Left lung (tissue), 10 donors: ENCODE measurements around the gene TNFRSF19. TPM values are rescaled to one million over a fixed set of nuclear protein-coding genes. Genes with fewer than 3 reads are reported as not detected.
A peak's percentile ranks its signal among the peaks of the same experiment; 100 is the strongest.

ENCODE experiments used
- ATAC-seq: fragments of 200-7000 bp; cut with Tn5 transposase; one replicate; pipeline ENCODE4 v1.9.1; 2020; ENCODE audit warnings: moderate library complexity
- DNase-seq, 4 donors: peaks; one replicate each; pipeline ENCODE4 v3.0.0-alpha.2; 2013 to 2020
- H3K27ac ChIP-seq, 2 donors: fragments of 200-600 bp; sonication (generic) in 1 of 2; one replicate each; pipeline versions ENCODE4 v1.5.0 to v1.8.0; 2020 to 2021
- H3K27me3 ChIP-seq, 2 donors: fragments of 200-600 bp; sonication (generic) in 1 of 2; one replicate each; pipeline versions ENCODE4 v1.5.0 to v1.8.0; 2020 to 2021
- H3K36me3 ChIP-seq, 2 donors: fragments of 200-600 bp; sonication (generic) in 1 of 2; one replicate each; pipeline versions ENCODE4 v1.5.0 to v1.8.0; 2020 to 2021
- H3K4me1 ChIP-seq, 2 donors: fragments of 200-600 bp; one replicate each; pipeline ENCODE4 v1.8.0; 2021
- H3K4me3 ChIP-seq, 2 donors: fragments of 200-600 bp; sonication (generic) in 1 of 2; one replicate each; pipeline versions ENCODE4 v1.5.0 to v1.8.0; 2020 to 2021; ENCODE audit warnings: mild to moderate bottlenecking in 1 of 2
- H3K9me3 ChIP-seq, 2 donors: fragments of 200-600 bp; sonication (generic) in 1 of 2; one replicate each; pipeline versions ENCODE4 v1.5.0 to v1.8.0; 2020 to 2021
- CTCF ChIP-seq, 2 donors: fragments of 200-600 bp; sonication (generic) in 1 of 2; IDR thresholded peaks; one replicate each; pipeline versions ENCODE4 v1.5.0 to v1.8.0; 2021; ENCODE audit warnings: antibody characterized with exemption in 2 of 2
- intact Hi-C, 2 donors: fragments of 100-400 bp; cut with DNase I; formaldehyde crosslinking; loops; one replicate each; pipeline versions ENCODE4 v1.11.2 to v1.14.2; 2022
- polyA plus RNA-seq, 6 donors: library from polyadenylated mRNA; unstranded; fragments of 120-200 nt; gene quantifications; one replicate each; pipeline ENCODE4 v1.2.1, GENCODE V29; 2013; ENCODE audit not compliant: insufficient read length in 6 of 6
- total RNA-seq, 2 donors: library from RNA; stranded (reverse); fragmentation: NEBNext Ultra II Directional; extraction: Animal tissue kit (Norgen Biotek cat#: 25700); gene quantifications; one replicate each; pipeline ENCODE4 v1.2.1, GENCODE V29; 2021
- donor health status: DM: no; HTN: yes; CAD: no.
- donor health status: DM: no; HTN: no; CAD: no.

TNFRSF19 gene
- total and polyA plus RNA-seq, 8 donors = 28.1 to 97.1 (median 87.5) TPM

DNA sequence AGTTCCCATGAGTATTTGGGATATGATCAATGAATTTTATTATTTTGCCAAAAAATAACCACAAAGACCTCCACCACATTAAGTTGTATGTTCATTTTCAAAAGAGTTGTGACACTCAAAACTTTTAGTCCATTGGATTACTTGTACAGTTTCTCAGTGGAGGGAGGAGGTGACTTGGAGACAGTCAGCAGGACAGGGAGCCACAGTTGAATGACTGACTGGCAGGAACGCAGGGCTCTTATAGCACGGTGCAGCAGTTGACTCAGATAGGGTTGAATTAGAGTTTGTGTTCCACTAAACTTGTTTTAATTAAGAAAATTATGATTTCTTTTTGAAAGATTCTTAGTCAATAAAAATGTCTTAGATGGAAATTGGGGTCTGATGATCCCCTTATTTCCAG lies 42.5 kb downstream of the TNFRSF19 start:
- H3K27me3 ChIP-seq = no peaks in the 10 kb centered on the region
- peaks cover 27 to 37% of the 10 kb centered on the region in 2 donors for H3K4me1 ChIP-seq
- DNase-seq = no peak
- H3K27ac ChIP-seq = no peak overlapping the region
- no peak for ATAC-seq
- H3K36me3 ChIP-seq = no peaks in the 10 kb centered on the region
- H3K4me3 ChIP-seq = no peak overlapping the region
- TF ChIP-seq CTCF (IDR thresholded peaks at IDR 0.05) = no peak
- intact Hi-C loops = no loop called here
- H3K9me3 ChIP-seq = no peaks in the 10 kb centered on the region

DNA sequence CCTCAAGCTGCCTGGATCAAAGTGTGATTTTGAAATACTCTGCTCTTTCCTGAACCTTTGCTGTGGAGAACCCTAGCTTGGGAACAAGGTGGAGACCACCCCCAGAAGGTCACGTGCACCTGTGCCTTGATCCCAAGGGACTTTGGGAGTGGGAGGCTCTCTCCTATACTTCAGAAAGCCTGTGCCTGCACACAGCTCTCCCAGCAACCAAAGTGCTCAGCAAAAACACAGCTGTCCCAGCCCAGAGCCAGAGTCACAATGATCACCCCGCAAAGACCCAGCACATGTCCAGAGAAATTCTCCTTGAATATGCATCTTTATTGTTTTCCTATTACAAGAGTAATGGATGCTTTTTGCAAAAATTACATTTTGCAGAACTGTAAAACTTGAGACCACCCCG lies 43.4 kb downstream of the TNFRSF19 start:
- TF ChIP-seq CTCF (IDR thresholded peaks at IDR 0.05) = no peak
- no peak for DNase-seq
- Histone ChIP-seq H3K27ac (no peak overlapping the region), H3K27me3 (no peaks in the 10 kb centered on the region), H3K4me1 (peaks cover 23 to 28% of the 10 kb centered on the region in 2 donors), H3K36me3 (no peaks in the 10 kb centered on the region), H3K4me3 (no peak overlapping the region), H3K9me3 (no peaks in the 10 kb centered on the region)
- ATAC-seq = no peak
- intact Hi-C loops = no loop called here

DNA sequence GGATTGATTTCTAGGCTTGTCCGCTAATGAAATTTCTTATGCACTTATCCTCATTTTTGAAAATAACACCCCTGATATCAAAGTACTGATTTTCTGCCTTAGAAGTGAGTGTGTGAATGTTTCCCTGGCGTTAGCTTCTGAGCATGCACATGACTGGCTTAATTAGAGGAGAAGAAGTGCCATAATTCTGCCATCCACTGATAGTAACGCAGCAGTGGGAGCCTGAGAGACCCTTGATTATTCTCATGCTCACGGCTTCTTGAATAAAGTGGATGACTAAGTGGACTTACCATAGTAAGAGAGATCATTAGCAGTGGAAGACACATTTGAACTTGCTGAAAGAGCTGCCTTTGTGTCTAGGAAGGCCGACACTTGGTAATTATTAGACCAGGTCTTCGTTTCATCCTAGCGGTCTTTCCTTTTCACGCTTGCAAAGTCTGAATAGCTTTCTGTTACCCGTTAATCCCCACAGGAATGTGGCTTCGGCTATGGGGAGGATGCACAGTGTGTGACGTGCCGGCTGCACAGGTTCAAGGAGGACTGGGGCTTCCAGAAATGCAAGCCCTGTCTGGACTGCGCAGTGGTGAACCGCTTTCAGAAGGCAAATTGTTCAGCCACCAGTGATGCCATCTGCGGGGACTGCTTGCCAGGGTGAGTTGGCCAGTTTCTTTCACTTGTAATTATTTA lies 45.3 kb downstream of the TNFRSF19 start:
- no peak for DNase-seq
- Histone ChIP-seq H3K36me3 (no peaks in the 10 kb centered on the region), H3K27me3 (no peaks in the 10 kb centered on the region), H3K4me3 (no peak overlapping the region), H3K4me1 (peaks cover 7 to 9% of the 10 kb centered on the region in 2 donors), H3K9me3 (no peaks in the 10 kb centered on the region), H3K27ac (no peak overlapping the region)
- no peak for ATAC-seq
- intact Hi-C loops = no loop called here
- TF ChIP-seq CTCF (IDR thresholded peaks at IDR 0.05) = no peak

GRCh38 chr13:23616228-23616627 lies 46.0 kb downstream of the TNFRSF19 start:
- Histone ChIP-seq H3K4me3 (no peak overlapping the region), H3K4me1 (peaks cover 4 to 7% of the 10 kb centered on the region in 2 donors), H3K36me3 (no peaks in the 10 kb centered on the region), H3K27me3 (no peaks in the 10 kb centered on the region), H3K9me3 (no peaks in the 10 kb centered on the region), H3K27ac (no peak overlapping the region)
- no peak for TF ChIP-seq CTCF (IDR thresholded peaks at IDR 0.05)
- no peak for ATAC-seq
- intact Hi-C loops = no loop called here
- DNase-seq = no peak

GRCh38 chr13:23617551-23618024 lies 47.4 kb downstream of the TNFRSF19 start:
- peak in 1 of 4 donors; percentile 23 for DNase-seq
- Histone ChIP-seq H3K4me3 (no peak overlapping the region), H3K36me3 (no peaks in the 10 kb centered on the region), H3K27me3 (no peaks in the 10 kb centered on the region), H3K9me3 (no peaks in the 10 kb centered on the region), H3K4me1 (peaks cover 0 to 7% of the 10 kb centered on the region in 2 donors), H3K27ac (no peak overlapping the region)
- intact Hi-C loops = no loop called here
- ATAC-seq = peak; percentile 24
- no peak for TF ChIP-seq CTCF (IDR thresholded peaks at IDR 0.05)
